ENCODE results near the gene TGFB2. TPM values are rescaled to one million over a fixed set of nuclear protein-coding genes. Genes with fewer than 3 reads are reported as not detected.

Gene TGFB2
- total RNA-seq, 1 experiment from 2014 or later: 0.34 TPM

GRCh38 chr1:218355278-218355677, 10.1 kb downstream of the TGFB2 start:
- BruUV-seq (replicated peaks): no TSS peak
- Histone ChIP-seq H3K27ac (ENCODE audit: low read depth, low read length) (no peak overlapping the region), H3K9me2 (ENCODE audit: insufficient read depth) (no peaks in the 10 kb centered on the region), H3K9me3 (ENCODE audit: control insufficient read depth in 1 of 2, insufficient read depth in 1 of 2, low read depth in 1 of 2, low read length in 2 of 2) (no peaks in the 10 kb centered on the region), H3K4me1 (ENCODE audit: control insufficient read depth in 1 of 2, insufficient read depth in 2 of 2, low read length in 2 of 2) (peaks cover 14 to 15% of the 10 kb centered on the region in 2 experiments; a peak in 3 of 4 replicates), H3K9ac (ENCODE audit: low read length) (no peak overlapping the region), H4K20me1 (ENCODE audit: insufficient read depth) (no peaks in the 10 kb centered on the region), H3K27me3 (ENCODE audit: insufficient read depth, low read length) (no peaks in the 10 kb centered on the region), H2AFZ (ENCODE audit: low read depth, low read length, poor library complexity, severe bottlenecking) (no peak overlapping the region), H3K79me2 (ENCODE audit: insufficient read depth, low read length) (no peaks in the 10 kb centered on the region), H3K4me2 (ENCODE audit: low read length) (no peak overlapping the region), H3K36me3 (ENCODE audit: control insufficient read depth in 1 of 2, insufficient read depth in 2 of 2, low read length in 2 of 2) (no peaks in the 10 kb centered on the region), H3K4me3 (replicated peaks in 1 of 2; ENCODE audit: low read depth in 1 of 2, low read length in 2 of 2) (no peak overlapping the region)
- DNase-seq (ENCODE audit: low read depth, low spot score) (no peak), ATAC-seq (no peak)
- ChIA-PET POLR2A (no interaction called here), CTCF (no interaction called here), RAD21 (ENCODE audit: low non-redundant PET in 1 of 2, low total read pairs in 2 of 2, uncharacterized antibody in 2 of 2, unreplicated experiment in 2 of 2) (no interaction called here)
- intact Hi-C loops (cut with micrococcal nuclease): no loop called here
- TF ChIP-seq ATF3 (IDR thresholded peaks at IDR 0.05): no peak
- TF ChIP-seq POLR2A (IDR thresholded peaks at IDR 0.05; ENCODE audit: borderline replicate concordance, extremely low read depth, insufficient read depth, insufficient read length): no peak
- no peak for TF ChIP-seq POLR2AphosphoS5 (IDR thresholded peaks at IDR 0.05; ENCODE audit: low read depth, low read length)
- no peak for TF ChIP-seq CTCF (IDR thresholded peaks at IDR 0.05 in 2 of 3, conservative IDR thresholded peaks at IDR 0.05 in 1 of 3; ENCODE audit: borderline replicate concordance in 1 of 3, insufficient read depth in 1 of 3, low read depth in 2 of 3, low read length in 2 of 3)
- no peak for TF ChIP-seq ZFX (IDR thresholded peaks at IDR 0.05)
- TF ChIP-seq TCF7L2 (IDR thresholded peaks at IDR 0.05; ENCODE audit: borderline replicate concordance, extremely low read depth, insufficient read depth, insufficient read length): no peak
- TF ChIP-seq ELF1 (IDR thresholded peaks at IDR 0.05; ENCODE audit: borderline replicate concordance, low read depth): no peak
- no peak for TF ChIP-seq MAX (IDR thresholded peaks at IDR 0.05)
- TF ChIP-seq EZH2 (IDR thresholded peaks at IDR 0.05): no peak
- TF ChIP-seq RAD21 (IDR thresholded peaks at IDR 0.05; ENCODE audit: low read depth): no peak
- TF ChIP-seq SRF (IDR thresholded peaks at IDR 0.05; ENCODE audit: low read depth): no peak
- no peak for TF ChIP-seq JUND (IDR thresholded peaks at IDR 0.05)
- TF ChIP-seq EGR1 (IDR thresholded peaks at IDR 0.05; ENCODE audit: low read depth): no peak
- TF ChIP-seq ZNF274 (IDR thresholded peaks at IDR 0.05; ENCODE audit: low read depth, low read length): no peak
- no peak for TF ChIP-seq FOSL1 (IDR thresholded peaks at IDR 0.05; ENCODE audit: low read depth)
- no peak for TF ChIP-seq EZH2phosphoT487 (IDR thresholded peaks at IDR 0.05; ENCODE audit: borderline replicate concordance)
- TF ChIP-seq ZBTB33 (IDR thresholded peaks at IDR 0.05; ENCODE audit: extremely low read depth, insufficient replicate concordance, low read length): no peak
- TF ChIP-seq SP1 (IDR thresholded peaks at IDR 0.05; ENCODE audit: low read depth): no peak
- no peak for TF ChIP-seq CEBPB (IDR thresholded peaks at IDR 0.05; ENCODE audit: low read depth)
